GM21526 (cell line): ENCODE measurements around the gene ESPNL.
"Not testable (repeated sequence)": the region's sequence is repeated elsewhere in the genome, so short reads cannot be mapped to it uniquely, and the experiment has no call there.

Source experiments
- ATAC-seq: cut with Tn5 transposase; IDR thresholded peaks from one replicate; pipeline ENCODE4 v1.9.1; 2021; ENCODE audit warnings: moderate library complexity; ENCODE audit not compliant: unreplicated experiment, low FRiP score

ESPNL gene

GRCh38 chr2:238167761-238168160 is 67.6 kb downstream of the ESPNL start:
- ATAC-seq: no peak

GRCh38 chr2:238168196-238169047 is 68.3 kb downstream of the ESPNL start:
- ATAC-seq: no peak

GRCh38 chr2:238169048-238169707 is 69.0 kb downstream of the ESPNL start:
- no peak for ATAC-seq

GRCh38 chr2:238169708-238170251 is 69.6 kb downstream of the ESPNL start:
- ATAC-seq: no peak

GRCh38 chr2:238170386-238171071 is 70.4 kb downstream of the ESPNL start:
- no peak for ATAC-seq

GRCh38 chr2:238171072-238171431 is 70.9 kb downstream of the ESPNL start:
- not testable (repeated sequence) for ATAC-seq

GRCh38 chr2:238171575-238172187 is 71.5 kb downstream of the ESPNL start:
- ATAC-seq: no peak

- no peak for ATAC-seq
These were observed 72.3 kb downstream of the ESPNL start for GRCh38 chr2:238172439-238172838.

- ATAC-seq: no peak
These were observed 73.6 kb downstream of the ESPNL start for GRCh38 chr2:238173692-238174091.

- ATAC-seq: no peak
These were observed 74.2 kb downstream of the ESPNL start for GRCh38 chr2:238174291-238174690.

- no peak for ATAC-seq
These were observed 74.6 kb downstream of the ESPNL start for GRCh38 chr2:238174701-238175100.

GRCh38 chr2:238176613-238177012 is 76.5 kb downstream of the ESPNL start:
- ATAC-seq: no peak

GRCh38 chr2:238180554-238180953 is 80.4 kb downstream of the ESPNL start:
- no peak for ATAC-seq

GRCh38 chr2:238182362-238182761 is 82.2 kb downstream of the ESPNL start:
- ATAC-seq: no peak
